A549 (cell line): ENCODE results near the gene TBC1D22A.

Source experiments
- CTCF ChIP-seq: fragments of >200 bp; sonication (Bioruptor Twin); formaldehyde crosslinking; IDR thresholded peaks from 3 replicates; pipeline ENCODE4 v1.5.1; 2016
- HES2 ChIP-seq: fragments of >200 bp; sonication (Bioruptor Twin); formaldehyde crosslinking; IDR thresholded peaks from 2 replicates; pipeline ENCODE4 v1.6.1; 2016
- JUN ChIP-seq, 2 experiments: fragments of >200 bp; sonication (Bioruptor Twin); formaldehyde crosslinking; IDR thresholded peaks; 2 replicates in 1 of 2; 3 replicates in 1 of 2; pipeline ENCODE4 v1.6.1; 2016 to 2017
- MYC ChIP-seq: IDR thresholded peaks from 2 replicates; pipeline ENCODE4 v1.6.1; 2012; ENCODE audit warnings: mild to moderate bottlenecking, inconsistent platforms, low read length, improper control_type of control experiment, borderline replicate concordance
- NFE2L2 ChIP-seq: fragments of 150-350 bp; conservative IDR thresholded peaks from 2 replicates; pipeline ENCODE4 v1.6.1; 2014; ENCODE audit warnings: low read length
- POLR2A ChIP-seq: IDR thresholded peaks from 2 replicates; pipeline ENCODE4 v1.6.1; 2012; ENCODE audit warnings: mild to moderate bottlenecking, low read length

GRCh38 chr22:47112582-47112965, 350.1 kb downstream of the TBC1D22A start:
- TF ChIP-seq MYC, result no peak
- no peak for TF ChIP-seq CTCF
- TF ChIP-seq JUN (IDR thresholded peaks at IDR 0.05), result no peak
- TF ChIP-seq HES2, result no peak
- no peak for TF ChIP-seq POLR2A
- no peak for TF ChIP-seq NFE2L2
